ENCODE measurements around the gene TRAPPC4. TPM values are rescaled to one million over a fixed set of nuclear protein-coding genes. Genes with fewer than 3 reads are reported as not detected.
"Not testable (repeated sequence)": the region's sequence is repeated elsewhere in the genome, so short reads cannot be mapped to it uniquely, and the experiment has no call there.

TRAPPC4 gene
- 60.4 TPM for total RNA-seq (ENCODE audit: unreplicated experiment)
- long read RNA-seq, transcript TRAPPC4-214 (5 exons, 1,759 nt), result major isoform, 39 of 41 reads
- long read RNA-seq, partial matches to known transcripts, result 0 of 41 reads
- long read RNA-seq, other reads (novel, unspliced or antisense), result 1 of 41 reads

GRCh38 chr11:119018074-119018938 lies at the start of gene TRAPPC4, which contains the start of gene RPS25:
TRAPPC4 (plus strand) TSS chr11:119018766; CDS start chr11:119018796, 30 bp downstream.
RPS25 (minus strand) TSS chr11:119018343; CDS start chr11:119018284, 59 bp downstream.
- TF ChIP-seq CTCF (IDR thresholded peaks at IDR 0.05; ENCODE audit: unreplicated experiment), result no peak
- Mint-ChIP-seq H3K4me1 (ENCODE audit: unreplicated experiment) (peaks cover 14% of the 10 kb centered on the region), H3K9me3 (ENCODE audit: unreplicated experiment) (no peaks in the 10 kb centered on the region), H3K27ac (ENCODE audit: unreplicated experiment) (peak within 1 kb of the TSS; percentile 86), H3K4me3 (ENCODE audit: unreplicated experiment) (peak within 1 kb of the TSS; percentile 100), H3K36me3 (ENCODE audit: low read depth, unreplicated experiment) (peaks cover 25% of the 10 kb centered on the region), H3K27me3 (ENCODE audit: unreplicated experiment) (peaks cover 4% of the 10 kb centered on the region)
- DNase-seq (ENCODE audit: low spot score), result peak; percentile 88

GRCh38 chr11:118969508-118969907 lies 49.1 kb upstream of the TRAPPC4 start:
- H3K4me3 Mint-ChIP-seq (ENCODE audit: unreplicated experiment); H3K9me3 Mint-ChIP-seq (ENCODE audit: unreplicated experiment); H3K36me3 Mint-ChIP-seq (ENCODE audit: low read depth, unreplicated experiment); H3K27me3 Mint-ChIP-seq (ENCODE audit: unreplicated experiment); H3K27ac Mint-ChIP-seq (ENCODE audit: unreplicated experiment); DNase-seq (ENCODE audit: low spot score); H3K4me1 Mint-ChIP-seq (ENCODE audit: unreplicated experiment): not testable (repeated sequence)

GRCh38 chr11:118971646-118972045 lies 46.9 kb upstream of the TRAPPC4 start, which contains the start of gene FOXR1:
FOXR1 (plus strand) TSS chr11:118971761; CDS start chr11:118971932, 171 bp downstream.
- H3K36me3 Mint-ChIP-seq (ENCODE audit: low read depth, unreplicated experiment), result no peaks in the 10 kb centered on the region
- no peak within 1 kb of the TSS for H3K27ac Mint-ChIP-seq (ENCODE audit: unreplicated experiment)
- H3K4me1 Mint-ChIP-seq (ENCODE audit: unreplicated experiment), result no peaks in the 10 kb centered on the region
- no peaks in the 10 kb centered on the region for H3K27me3 Mint-ChIP-seq (ENCODE audit: unreplicated experiment)
- H3K4me3 Mint-ChIP-seq (ENCODE audit: unreplicated experiment), result no peak within 1 kb of the TSS
- H3K9me3 Mint-ChIP-seq (ENCODE audit: unreplicated experiment), result no peaks in the 10 kb centered on the region
- TF ChIP-seq CTCF (IDR thresholded peaks at IDR 0.05; ENCODE audit: unreplicated experiment), result no peak
- DNase-seq (ENCODE audit: low spot score), result no peak

GRCh38 chr11:118973985-118974384 lies 44.6 kb upstream of the TRAPPC4 start:
- H3K4me1 Mint-ChIP-seq (ENCODE audit: unreplicated experiment), result no peaks in the 10 kb centered on the region
- H3K27ac Mint-ChIP-seq (ENCODE audit: unreplicated experiment), result no peak overlapping the region
- H3K27me3 Mint-ChIP-seq (ENCODE audit: unreplicated experiment), result peaks cover 3% of the 10 kb centered on the region
- no peaks in the 10 kb centered on the region for H3K36me3 Mint-ChIP-seq (ENCODE audit: low read depth, unreplicated experiment)
- TF ChIP-seq CTCF (IDR thresholded peaks at IDR 0.05; ENCODE audit: unreplicated experiment), result no peak
- no peaks in the 10 kb centered on the region for H3K9me3 Mint-ChIP-seq (ENCODE audit: unreplicated experiment)
- no peak for DNase-seq (ENCODE audit: low spot score)
- no peak overlapping the region for H3K4me3 Mint-ChIP-seq (ENCODE audit: unreplicated experiment)

GRCh38 chr11:118975771-118976709 lies 42.5 kb upstream of the TRAPPC4 start:
- H3K27ac Mint-ChIP-seq (ENCODE audit: unreplicated experiment), result no peak overlapping the region
- no peaks in the 10 kb centered on the region for H3K9me3 Mint-ChIP-seq (ENCODE audit: unreplicated experiment)
- no peaks in the 10 kb centered on the region for H3K36me3 Mint-ChIP-seq (ENCODE audit: low read depth, unreplicated experiment)
- peaks cover 4% of the 10 kb centered on the region for H3K4me1 Mint-ChIP-seq (ENCODE audit: unreplicated experiment)
- no peak for DNase-seq (ENCODE audit: low spot score)
- H3K27me3 Mint-ChIP-seq (ENCODE audit: unreplicated experiment), result peaks cover 4% of the 10 kb centered on the region
- no peak for TF ChIP-seq CTCF (IDR thresholded peaks at IDR 0.05; ENCODE audit: unreplicated experiment)
- no peak overlapping the region for H3K4me3 Mint-ChIP-seq (ENCODE audit: unreplicated experiment)
